ENCODE results near the gene TRMT61B.

TRMT61B gene

GRCh38 chr2:28802975-28803429 is 67.1 kb downstream of the TRMT61B start:
- no peak for TF ChIP-seq CTCF (IDR thresholded peaks at IDR 0.05; ENCODE audit: control extremely low read depth, extremely low read depth, low read depth, missing control alignments)
- CTCF ChIA-PET = interaction anchor here (1.5 to 1.8 kb wide), 2 partner anchors 9 to 18 kb away, joined by 4 to 6 read pairs; no protein-coding TSS in a partner anchor
- no peak for DNase-seq (ENCODE audit: extremely low spot score)
- POLR2A ChIA-PET = no interaction called here

GRCh38 chr2:28801726-28802125 is 68.4 kb downstream of the TRMT61B start:
- no peak for TF ChIP-seq CTCF (IDR thresholded peaks at IDR 0.05; ENCODE audit: control extremely low read depth, extremely low read depth, low read depth, missing control alignments)
- ChIA-PET CTCF (interaction anchor here (1.0 to 1.5 kb wide), 2 partner anchors 10 to 12 kb away, joined by 4 read pairs; no protein-coding TSS in a partner anchor), POLR2A (interaction anchor here (0.6 kb wide), 1 partner anchor 18 kb away, joined by 4 read pairs; no protein-coding TSS in a partner anchor)
- DNase-seq (ENCODE audit: extremely low spot score) = no peak
